Neural progenitor cell (in vitro differentiated cells): ENCODE results near the gene CFAP58. TPM values are rescaled to one million over a fixed set of nuclear protein-coding genes. Genes with fewer than 3 reads are reported as not detected.
A peak's percentile ranks its signal among the peaks of the same experiment; 100 is the strongest.

Experiments
- DNase-seq: peaks from one replicate; pipeline ENCODE4 v3.0.0-alpha.2; 2016; ENCODE audit warnings: low spot score
- H2AFZ ChIP-seq: fragments of 200-600 bp; sonication (generic); replicated peaks from 2 replicates; pipeline ENCODE4 v1.6.1; 2016; ENCODE audit warnings: antibody characterized with exemption
- H3F3A ChIP-seq: fragments of 200-600 bp; sonication (generic); 2 replicates; pipeline ENCODE4 v1.6.1; 2016; ENCODE audit warnings: antibody characterized with exemption, low read depth
- H3K27ac ChIP-seq: fragments of 200-600 bp; sonication (generic); 2 replicates; pipeline ENCODE4 v1.5.1; 2016; ENCODE audit warnings: mild to moderate bottlenecking
- H3K27me3 ChIP-seq: fragments of 200-600 bp; sonication (generic); 2 replicates; pipeline ENCODE4 v1.6.1; 2016; ENCODE audit warnings: mild to moderate bottlenecking, moderate library complexity
- H3K36me3 ChIP-seq: fragments of 200-600 bp; sonication (generic); 2 replicates; pipeline ENCODE4 v1.5.1; 2016
- H3K4me1 ChIP-seq: fragments of 200-600 bp; sonication (generic); 2 replicates; pipeline ENCODE4 v1.6.1; 2016; ENCODE audit warnings: mixed run types
- H3K4me2 ChIP-seq: fragments of 200-600 bp; sonication (generic); 2 replicates; pipeline ENCODE4 v1.6.1; 2016
- H3K4me3 ChIP-seq: fragments of 200-600 bp; sonication (generic); 2 replicates; pipeline ENCODE4 v1.5.1; 2016
- H3K79me2 ChIP-seq: fragments of 200-600 bp; sonication (generic); 2 replicates; pipeline ENCODE4 v1.6.1; 2016; ENCODE audit warnings: low read depth
- H3K9ac ChIP-seq: fragments of 200-600 bp; sonication (generic); 2 replicates; pipeline ENCODE4 v1.6.1; 2016
- H3K9me3 ChIP-seq: fragments of 200-600 bp; sonication (generic); 2 replicates; pipeline ENCODE4 v1.5.1; 2016; ENCODE audit warnings: low read depth
- H4K20me1 ChIP-seq: fragments of 200-600 bp; sonication (generic); 2 replicates; pipeline ENCODE4 v1.6.1; 2016; ENCODE audit warnings: low read depth
- H3K27ac Mint-ChIP-seq: 3 replicates; pipeline ENCODE4 v1.8.0; 2021; ENCODE audit warnings: mixed read lengths
- H3K27me3 Mint-ChIP-seq: 2 replicates; pipeline ENCODE4 v1.8.0; 2022; ENCODE audit warnings: low read depth, mild to moderate bottlenecking, inconsistent platforms, moderate library complexity, mixed read lengths; ENCODE audit not compliant: insufficient read depth
- H3K36me3 Mint-ChIP-seq: 3 replicates; pipeline ENCODE4 v1.8.0; 2021; ENCODE audit warnings: mixed read lengths
- H3K4me1 Mint-ChIP-seq: 3 replicates; pipeline ENCODE4 v1.8.0; 2021; ENCODE audit warnings: mixed read lengths
- H3K4me3 Mint-ChIP-seq: 3 replicates; pipeline ENCODE4 v1.8.0; 2021; ENCODE audit warnings: mild to moderate bottlenecking, moderate library complexity, mixed read lengths
- H3K9me3 Mint-ChIP-seq: 3 replicates; pipeline ENCODE4 v1.8.0; 2020; ENCODE audit warnings: mixed read lengths
- CTCF ChIP-seq: fragments of 200-600 bp; sonication (generic); IDR thresholded peaks from 2 replicates; pipeline ENCODE4 v1.5.1; 2017; ENCODE audit warnings: antibody characterized with exemption, mild to moderate bottlenecking
- EZH2 ChIP-seq: fragments of 200-600 bp; sonication (generic); IDR thresholded peaks from 2 replicates; pipeline ENCODE4 v1.6.1; 2017; ENCODE audit warnings: antibody characterized with exemption, mild to moderate bottlenecking, moderate library complexity
- EZH2phosphoT487 ChIP-seq: fragments of 200-600 bp; sonication (generic); IDR thresholded peaks from 2 replicates; pipeline ENCODE4 v1.6.1; 2017; ENCODE audit warnings: antibody characterized with exemption
- total RNA-seq: library from RNA; depleted of rRNA; stranded (reverse); fragments of >200 nt; gene quantifications from 2 replicates; pipeline ENCODE4 v1.2.3, GENCODE V29; 2015; ENCODE audit warnings: low replicate concordance

Gene CFAP58
- total RNA-seq, 1 donor from 2014 or later = 1.7 TPM

- no peaks in the 10 kb centered on the region for H3K9me3 Mint-ChIP-seq
- Histone ChIP-seq H2AFZ (no peak overlapping the region), H3K4me3 (no peak overlapping the region), H3K79me2 (no peaks in the 10 kb centered on the region), H3K4me2 (no peak overlapping the region), H4K20me1 (no peaks in the 10 kb centered on the region), H3F3A (no peaks in the 10 kb centered on the region), H3K4me1 (no peaks in the 10 kb centered on the region), H3K9me3 (no peaks in the 10 kb centered on the region), H3K9ac (no peak overlapping the region), H3K36me3 (no peaks in the 10 kb centered on the region), H3K27ac (no peak overlapping the region), H3K27me3 (peaks cover 42% of the 10 kb centered on the region)
- no peak overlapping the region for H3K4me3 Mint-ChIP-seq
- H3K27me3 Mint-ChIP-seq = no peaks in the 10 kb centered on the region
- TF ChIP-seq EZH2phosphoT487 = no peak
- TF ChIP-seq EZH2 = no peak
- no peak for TF ChIP-seq CTCF
- DNase-seq = no peak
- H3K27ac Mint-ChIP-seq = no peak overlapping the region
- H3K36me3 Mint-ChIP-seq = no peaks in the 10 kb centered on the region
- no peaks in the 10 kb centered on the region for H3K4me1 Mint-ChIP-seq
Observed at GRCh38 chr10:104351919-104352318, 1.7 kb upstream of the CFAP58 start.

- no peaks in the 10 kb centered on the region for H3F3A ChIP-seq
- no peak for DNase-seq
- H4K20me1 ChIP-seq = no peaks in the 10 kb centered on the region
- no peak overlapping the region for H3K27ac ChIP-seq
- H3K36me3 ChIP-seq = no peaks in the 10 kb centered on the region
- no peaks in the 10 kb centered on the region for H3K79me2 ChIP-seq
- H3K27ac Mint-ChIP-seq = no peak overlapping the region
- H2AFZ ChIP-seq = no peak overlapping the region
- no peak overlapping the region for H3K9ac ChIP-seq
- TF ChIP-seq CTCF = no peak
- TF ChIP-seq EZH2phosphoT487 = no peak
- TF ChIP-seq EZH2 = no peak
- H3K4me1 ChIP-seq = no peaks in the 10 kb centered on the region
- H3K36me3 Mint-ChIP-seq = no peaks in the 10 kb centered on the region
- peaks cover 2% of the 10 kb centered on the region for H3K9me3 Mint-ChIP-seq
- H3K4me3 ChIP-seq = no peak overlapping the region
- no peak overlapping the region for H3K4me2 ChIP-seq
- H3K27me3 ChIP-seq = peaks cover 10% of the 10 kb centered on the region
- peaks cover 4% of the 10 kb centered on the region for H3K27me3 Mint-ChIP-seq
- no peaks in the 10 kb centered on the region for H3K9me3 ChIP-seq
- no peaks in the 10 kb centered on the region for H3K4me1 Mint-ChIP-seq
- no peak overlapping the region for H3K4me3 Mint-ChIP-seq
Observed at GRCh38 chr10:104359811-104360210, 6.2 kb downstream of the CFAP58 start.

GRCh38 chr10:104367904-104368303 is 14.3 kb downstream of the CFAP58 start:
- no peak overlapping the region for H3K4me3 Mint-ChIP-seq
- Histone ChIP-seq H3K36me3 (no peaks in the 10 kb centered on the region), H4K20me1 (no peaks in the 10 kb centered on the region), H3K79me2 (no peaks in the 10 kb centered on the region), H2AFZ (peak overlapping the region; percentile 23), H3K4me2 (peak overlapping the region; percentile 50), H3K9ac (no peak overlapping the region), H3K27me3 (no peaks in the 10 kb centered on the region), H3K4me1 (peaks cover 13% of the 10 kb centered on the region), H3F3A (no peaks in the 10 kb centered on the region), H3K9me3 (no peaks in the 10 kb centered on the region), H3K27ac (no peak overlapping the region), H3K4me3 (no peak overlapping the region)
- H3K27ac Mint-ChIP-seq = peak overlapping the region; percentile 2
- no peak for TF ChIP-seq CTCF
- no peak for TF ChIP-seq EZH2phosphoT487
- no peak for TF ChIP-seq EZH2
- peaks cover 25% of the 10 kb centered on the region for H3K4me1 Mint-ChIP-seq
- peaks cover 10% of the 10 kb centered on the region for H3K9me3 Mint-ChIP-seq
- peaks cover 2% of the 10 kb centered on the region for H3K36me3 Mint-ChIP-seq
- no peak for DNase-seq
- H3K27me3 Mint-ChIP-seq = peaks cover 6% of the 10 kb centered on the region
